Ovary (tissue), 9 donors: ENCODE data around the gene COPZ2. TPM values are rescaled to one million over a fixed set of nuclear protein-coding genes. Genes with fewer than 3 reads are reported as not detected.

Source experiments
- DNase-seq, 5 donors: peaks; one replicate each; pipeline ENCODE4 v3.0.0-alpha.2; 2019 to 2020
- H3K27ac ChIP-seq, 2 donors: fragments of 200-600 bp; one replicate each; pipeline versions ENCODE4 v1.5.1 to v1.8.0; 2019 to 2022
- H3K27me3 ChIP-seq: fragments of 200-600 bp; one replicate; pipeline ENCODE4 v1.8.0; 2022
- H3K36me3 ChIP-seq: fragments of 200-600 bp; sonication (generic); one replicate; pipeline ENCODE4 v1.5.1; 2019
- H3K4me1 ChIP-seq: one replicate; pipeline ENCODE4 v1.8.1; 2013; ENCODE audit warnings: mild to moderate bottlenecking, moderate library complexity; ENCODE audit not compliant: insufficient read depth
- H3K4me3 ChIP-seq: fragments of 200-600 bp; sonication (generic); one replicate; pipeline ENCODE4 v1.5.1; 2017
- H3K9me3 ChIP-seq, 2 donors: fragments of 200-600 bp in 1 of 2; sonication (generic) in 1 of 2; one replicate each; pipeline versions ENCODE4 v1.5.1 to v1.8.1; 2013 to 2019; ENCODE audit warnings: mild to moderate bottlenecking in 1 of 2, moderate library complexity in 1 of 2
- EP300 ChIP-seq: sonication (generic); formaldehyde crosslinking; IDR thresholded peaks from one replicate; pipeline ENCODE4 v1.6.1; 2017; ENCODE audit warnings: antibody characterized with exemption
- POLR2A ChIP-seq: fragments of 450-650 bp; IDR thresholded peaks from one replicate; pipeline ENCODE4 v1.6.1; 2017; ENCODE audit warnings: antibody characterized with exemption, mild to moderate bottlenecking, moderate library complexity
- WGBS, 3 donors: extraction: QIAGEN DNeasy Blood & Tissue Kit in 1 of 3; methylation state at CpG; one replicate each; pipeline versions ENCODE4 v1.1.5 to v1.1.7; 2013 to 2017; 5-methylcytosine and 5-hydroxymethylcytosine counted together
- intact Hi-C, 4 donors: fragments of 100-400 bp; cut with DNase I; formaldehyde crosslinking; loops; one replicate each; pipeline versions ENCODE4 v1.11.0 to v1.15.1; 2022 to 2023
- polyA plus RNA-seq, 2 donors: library from polyadenylated mRNA; stranded (reverse); fragments of 200-250 nt in 1 of 2; fragments of 350-450 nt in 1 of 2; fragmentation: Illumina TruSeq in 1 of 2; extraction: RNeasy Lipid Tissue Mini Kit (QIAGEN cat#74804) in 1 of 2; gene quantifications; one replicate each; pipeline ENCODE4 v1.2.3, GENCODE V29; 2013 to 2014
- total RNA-seq, 7 donors: library from RNA; depleted of rRNA in 2 of 7; stranded (reverse); fragments of >200 nt in 2 of 7; fragmentation: NEBNext Ultra II Directional in 3 of 7; extraction: Animal tissue kit (Norgen Biotek cat#: 25700) in 3 of 7; gene quantifications; one replicate each; pipeline versions ENCODE4 v1.1.0 to v1.2.4, GENCODE V29; 2016 to 2023
- TF ChIP-seq, protein P1 (sequence below), 3 donors: fragments of 450-650 bp in 2 of 3; fragments of 200-600 bp in 1 of 3; IDR thresholded peaks; one replicate each; pipeline versions ENCODE4 v1.5.1 to v1.8.0; 2016 to 2022; ENCODE audit warnings: antibody characterized with exemption in 3 of 3, mild to moderate bottlenecking in 1 of 3
- donor health status: DM: no; HTN: no; CAD: no; lungs with moderate emphysema.
- donor health status: DM: no; HTN: no; CAD: no.
- donor health status: Bipolar disorder and iron deficiency.
- donor health status: DM: yes; HTN: yes; CAD: no.
- donor health status: DM: no; HTN: no; CAD: no.
- donor health status: DM: yes; HTN: yes; CAD: no.

COPZ2 gene
- total and polyA plus RNA-seq, 9 donors: 1.7 to 58.1 (median 12.1) TPM

DNA sequence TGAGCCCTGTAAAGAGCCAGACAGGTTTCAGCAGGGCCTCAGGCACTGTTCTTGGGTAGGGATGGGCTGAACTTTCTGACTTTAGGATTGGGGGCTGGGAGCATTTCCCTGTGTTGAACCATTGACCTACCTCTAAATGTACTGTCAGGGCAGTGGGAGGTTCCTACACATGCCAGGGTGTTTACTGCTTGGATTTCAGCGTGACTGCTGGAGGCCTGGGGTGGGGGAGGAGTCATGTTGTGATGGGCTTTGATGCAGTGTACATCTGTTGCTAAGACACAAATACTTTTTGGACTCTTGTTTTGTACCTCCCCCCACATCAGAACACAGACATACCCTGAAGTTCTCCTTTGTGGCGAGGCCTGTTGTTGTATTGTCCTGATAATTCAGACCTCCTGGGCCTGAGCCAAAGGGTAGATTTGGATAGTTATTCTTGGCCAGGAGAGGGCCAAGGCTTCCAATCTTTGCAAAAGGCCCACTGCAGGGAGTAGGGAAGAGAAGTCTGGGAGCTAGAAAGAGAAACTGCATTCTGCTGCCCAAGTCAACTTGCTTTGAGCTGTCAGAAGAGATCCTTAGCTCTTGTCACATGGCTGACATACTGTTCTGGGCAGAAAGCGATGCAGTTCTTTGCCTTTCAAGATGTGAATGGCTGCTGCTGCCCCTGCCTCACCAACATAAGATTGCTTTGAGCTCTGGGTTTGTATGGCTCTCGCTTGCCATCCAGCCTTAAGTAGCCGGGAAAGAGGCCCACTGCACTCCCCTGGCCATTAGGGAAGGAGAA is 14.3 kb upstream of the COPZ2 start:
- H3K36me3 ChIP-seq: no peaks in the 10 kb centered on the region
- peak overlapping the region; percentile 77 to 96 for H3K27ac ChIP-seq
- peak overlapping the region; percentile 27 for H3K4me3 ChIP-seq
- H3K9me3 ChIP-seq: no peaks in the 10 kb centered on the region
- peak; percentile 66 to 85 (median 76) for DNase-seq
- 10 to 14% (median 12%) methylated on average over 5 of the region's 5 CpGs for WGBS, 3 donors
- intact Hi-C loops: no loop called here
- no peaks in the 10 kb centered on the region for H3K27me3 ChIP-seq
- peaks cover 34% of the 10 kb centered on the region for H3K4me1 ChIP-seq
- TF ChIP-seq, protein P1, sequence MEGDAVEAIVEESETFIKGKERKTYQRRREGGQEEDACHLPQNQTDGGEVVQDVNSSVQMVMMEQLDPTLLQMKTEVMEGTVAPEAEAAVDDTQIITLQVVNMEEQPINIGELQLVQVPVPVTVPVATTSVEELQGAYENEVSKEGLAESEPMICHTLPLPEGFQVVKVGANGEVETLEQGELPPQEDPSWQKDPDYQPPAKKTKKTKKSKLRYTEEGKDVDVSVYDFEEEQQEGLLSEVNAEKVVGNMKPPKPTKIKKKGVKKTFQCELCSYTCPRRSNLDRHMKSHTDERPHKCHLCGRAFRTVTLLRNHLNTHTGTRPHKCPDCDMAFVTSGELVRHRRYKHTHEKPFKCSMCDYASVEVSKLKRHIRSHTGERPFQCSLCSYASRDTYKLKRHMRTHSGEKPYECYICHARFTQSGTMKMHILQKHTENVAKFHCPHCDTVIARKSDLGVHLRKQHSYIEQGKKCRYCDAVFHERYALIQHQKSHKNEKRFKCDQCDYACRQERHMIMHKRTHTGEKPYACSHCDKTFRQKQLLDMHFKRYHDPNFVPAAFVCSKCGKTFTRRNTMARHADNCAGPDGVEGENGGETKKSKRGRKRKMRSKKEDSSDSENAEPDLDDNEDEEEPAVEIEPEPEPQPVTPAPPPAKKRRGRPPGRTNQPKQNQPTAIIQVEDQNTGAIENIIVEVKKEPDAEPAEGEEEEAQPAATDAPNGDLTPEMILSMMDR (IDR thresholded peaks at IDR 0.05): no peak
- TF ChIP-seq POLR2A: peak; percentile 21

DNA sequence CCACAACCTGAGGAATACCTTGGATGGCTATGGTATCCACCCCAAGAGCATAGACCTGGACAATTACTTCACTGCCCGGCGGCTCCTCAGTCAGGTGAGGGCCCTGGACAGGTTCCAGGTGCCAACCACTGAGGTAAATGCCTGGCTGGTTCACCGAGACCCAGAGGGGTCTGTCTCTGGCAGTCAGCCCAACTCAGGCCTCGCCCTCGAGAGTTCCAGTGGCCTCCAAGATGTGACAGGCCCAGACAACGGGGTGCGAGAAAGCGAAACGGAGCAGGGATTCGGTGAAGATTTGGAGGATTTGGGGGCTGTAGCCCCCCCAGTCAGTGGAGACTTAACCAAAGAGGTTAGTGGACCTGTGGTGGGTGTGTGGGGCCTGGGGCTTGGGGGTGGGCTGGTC is 13.7 kb upstream of the COPZ2 start:
- TF ChIP-seq, protein P1 (IDR thresholded peaks at IDR 0.05): no peak
- H3K36me3 ChIP-seq: no peaks in the 10 kb centered on the region
- intact Hi-C loops: no loop called here
- 27 to 42% (median 30%) methylated on average over 10 of the region's 10 CpGs for WGBS, 3 donors
- H3K9me3 ChIP-seq: no peaks in the 10 kb centered on the region
- H3K4me3 ChIP-seq: peak overlapping the region; percentile 26
- H3K27me3 ChIP-seq: no peaks in the 10 kb centered on the region
- peaks cover 34% of the 10 kb centered on the region for H3K4me1 ChIP-seq
- peak overlapping the region; percentile 77 to 96 for H3K27ac ChIP-seq
- DNase-seq: peak; percentile 35 to 69 (median 65)

DNA sequence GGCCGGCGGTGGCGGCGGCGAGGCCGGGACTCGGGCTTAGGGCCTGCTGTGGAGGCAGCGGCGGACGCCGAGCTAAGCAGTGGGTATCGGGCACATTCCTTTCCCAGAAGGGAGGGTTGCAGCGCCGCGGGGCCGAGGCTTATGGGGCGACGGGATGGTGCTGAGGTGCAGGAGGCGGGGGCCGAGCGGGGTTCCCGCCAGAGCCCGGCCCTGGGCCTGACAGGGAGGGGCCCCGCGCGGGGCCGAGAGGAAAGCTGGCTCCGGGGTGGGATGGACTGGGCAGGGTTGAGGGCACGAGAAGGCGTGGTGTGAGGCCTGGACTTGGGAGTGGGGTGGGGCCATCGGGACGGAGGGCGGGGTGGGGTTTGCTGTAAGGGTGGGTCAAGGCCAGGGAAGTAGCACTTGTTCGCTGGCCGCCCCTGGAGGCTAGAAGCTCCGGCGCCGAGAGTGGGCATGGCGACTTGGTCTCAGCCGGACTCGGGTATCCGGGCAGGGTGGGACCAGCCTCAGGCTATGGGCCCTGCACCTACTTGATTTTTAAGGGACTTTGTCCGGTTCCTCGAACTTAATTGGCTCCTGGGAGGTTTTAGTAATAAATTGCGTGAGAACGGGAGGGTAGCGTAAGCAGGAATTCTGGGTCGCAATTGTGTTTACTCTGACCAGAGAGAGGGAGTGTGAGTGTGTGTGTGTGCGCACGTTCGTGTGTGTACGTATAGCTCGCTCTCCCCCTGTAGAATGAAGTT is 11.0 kb upstream of the COPZ2 start:
- TF ChIP-seq, protein P1 (IDR thresholded peaks at IDR 0.05): no peak
- TF ChIP-seq EP300 (no peak), POLR2A (peak; percentile 42)
- peak overlapping the region; percentile 95 for H3K4me3 ChIP-seq
- H3K9me3 ChIP-seq: no peaks in the 10 kb centered on the region
- peak; percentile 84 to 89 (median 86) for DNase-seq
- H3K36me3 ChIP-seq: no peaks in the 10 kb centered on the region
- intact Hi-C loops: no loop called here
- H3K27me3 ChIP-seq: no peaks in the 10 kb centered on the region
- H3K4me1 ChIP-seq: peaks cover 27% of the 10 kb centered on the region
- peak overlapping the region; percentile 96 to 99 for H3K27ac ChIP-seq
- WGBS, 3 donors: 0 to 1% (median 0%) methylated on average over 50 to 53 of the region's 53 CpGs

DNA sequence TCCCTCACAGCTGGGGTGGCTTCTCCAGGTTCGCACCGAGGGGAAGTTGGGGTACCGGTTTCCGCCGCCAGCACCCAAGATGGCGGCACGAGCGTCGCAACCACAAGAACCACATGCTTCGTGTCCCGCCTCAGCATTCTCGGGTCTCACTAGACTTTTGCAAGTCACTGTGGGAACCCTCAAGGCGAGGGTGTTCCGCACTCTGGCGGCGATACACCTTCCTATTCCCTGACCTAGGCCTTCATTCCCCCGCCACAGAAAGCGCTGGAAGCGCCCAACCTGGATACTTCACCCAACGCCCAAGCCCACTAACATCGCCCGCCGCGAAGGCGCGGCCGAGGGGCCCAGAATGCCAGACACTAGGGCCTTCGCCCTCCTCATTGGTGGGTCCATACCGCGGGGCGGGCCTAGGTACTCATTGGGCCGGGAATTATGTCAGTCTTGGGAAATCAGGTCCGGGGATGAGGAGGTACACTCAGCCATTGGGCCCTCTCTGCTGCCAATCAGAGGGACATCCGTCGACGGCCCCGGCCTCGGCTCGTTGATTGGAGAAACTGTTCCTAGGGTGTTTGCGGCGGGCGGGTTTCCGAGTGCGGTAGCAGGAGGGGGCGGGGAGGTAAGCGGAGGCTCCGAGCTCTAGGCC is 10.3 kb upstream of the COPZ2 start, which contains the start of gene NFE2L1:
NFE2L1 (plus strand) TSS at position 619 of the 643 bp plus-strand sequence. CDS start 2,760 bp downstream, outside the sequence.
- intact Hi-C loops: no loop called here
- Histone ChIP-seq H3K27me3 (no peaks in the 10 kb centered on the region), H3K9me3 (no peaks in the 10 kb centered on the region), H3K36me3 (no peaks in the 10 kb centered on the region), H3K27ac (peak within 1 kb of the TSS; percentile 96 to 99), H3K4me1 (peaks cover 24% of the 10 kb centered on the region), H3K4me3 (peak within 1 kb of the TSS; percentile 95)
- DNase-seq: peak; percentile 97 to 99 (median 99)
- WGBS, 3 donors: 0 to 1% (median 0%) methylated on average over 47 of the region's 47 CpGs
- TF ChIP-seq POLR2A: peak; percentile 60
- TF ChIP-seq, protein P1 (IDR thresholded peaks at IDR 0.05): no peak
